NCI-H2171 (cell line): ENCODE measurements around the gene GPR161.

ENCODE experiments used
- DNase-seq: peaks from one replicate; lab custom pipeline; 2025; lab: John Stamatoyannopoulos, UW

Gene GPR161

DNA sequence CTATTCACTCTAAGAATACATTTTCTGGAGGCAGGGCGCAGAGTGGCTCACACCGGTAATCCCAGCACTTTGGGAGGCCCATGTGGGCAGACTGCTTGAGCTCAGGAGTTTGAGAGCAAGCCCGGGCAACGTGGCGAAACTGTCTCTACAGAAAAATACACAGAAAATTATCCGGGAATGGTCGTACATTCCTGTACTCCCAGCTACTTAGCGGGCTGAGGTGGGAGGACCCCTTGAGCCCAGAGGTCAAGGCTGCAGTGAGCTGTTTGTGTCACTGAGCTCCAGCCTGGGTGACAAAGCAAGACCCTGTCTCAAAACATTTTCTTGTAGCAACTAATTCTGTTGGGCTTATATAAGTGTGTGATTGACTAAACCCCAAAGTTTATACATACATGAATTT lies 30.5 kb downstream of the GPR161 start:
- DNase-seq: no peak

DNA sequence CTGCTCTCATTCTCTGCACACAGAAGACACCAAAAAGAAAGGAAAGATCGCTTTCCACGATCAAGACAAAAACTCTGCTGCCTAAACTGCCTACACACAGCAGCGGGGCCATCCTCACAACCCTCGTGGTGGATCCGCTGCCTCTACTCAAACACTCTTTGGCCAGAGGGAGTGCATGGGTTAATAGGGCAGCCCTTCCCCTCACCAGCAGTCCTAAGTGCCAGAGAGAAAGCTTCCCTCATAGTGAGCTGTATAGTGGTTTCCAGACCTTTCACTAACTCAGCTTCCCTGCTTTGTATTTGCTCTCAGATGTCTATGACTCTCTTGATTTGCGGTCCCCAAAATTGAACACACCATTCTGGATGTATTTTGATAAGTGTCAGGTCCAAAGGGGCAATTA lies 30.9 kb downstream of the GPR161 start:
- DNase-seq: no peak

DNA sequence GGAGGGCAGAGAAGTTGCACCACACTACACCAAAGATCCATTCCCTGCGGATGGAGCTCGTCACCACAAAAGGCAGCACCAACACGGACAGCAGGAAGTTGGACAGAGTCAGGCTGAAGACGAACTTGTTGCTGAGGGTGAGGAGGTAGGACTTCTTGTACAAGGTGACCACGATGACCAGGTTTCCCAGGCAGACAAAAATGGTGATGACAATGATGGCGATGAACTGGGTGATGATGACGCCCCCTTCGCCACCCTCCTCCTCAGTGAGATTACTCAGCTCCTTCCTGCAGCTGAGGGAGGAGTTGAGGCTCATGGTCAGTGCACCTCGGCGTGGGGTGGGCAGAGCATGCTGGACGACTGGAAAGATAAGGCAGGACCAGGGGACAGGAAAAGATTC lies 32.2 kb downstream of the GPR161 start:
- no peak for DNase-seq

DNA sequence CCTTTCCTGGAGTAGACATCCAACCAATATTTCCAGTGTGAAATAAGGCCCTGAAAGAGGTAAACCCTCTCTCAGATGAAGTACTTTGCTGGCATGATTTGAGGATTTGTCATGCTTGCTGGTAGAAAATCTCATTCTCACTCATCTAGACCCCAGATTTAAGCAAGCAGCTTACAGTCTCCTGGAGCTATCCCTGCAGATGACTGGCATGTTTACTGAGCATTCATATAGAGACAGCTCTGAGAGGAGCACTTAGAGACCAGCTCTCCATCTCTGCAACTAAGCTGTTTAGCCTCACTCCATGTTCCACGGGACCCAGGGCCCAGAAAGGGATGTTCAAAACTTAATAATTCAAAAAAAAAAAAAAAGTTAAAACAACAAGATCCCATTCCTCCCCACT lies 34.2 kb downstream of the GPR161 start:
- DNase-seq: no peak

DNA sequence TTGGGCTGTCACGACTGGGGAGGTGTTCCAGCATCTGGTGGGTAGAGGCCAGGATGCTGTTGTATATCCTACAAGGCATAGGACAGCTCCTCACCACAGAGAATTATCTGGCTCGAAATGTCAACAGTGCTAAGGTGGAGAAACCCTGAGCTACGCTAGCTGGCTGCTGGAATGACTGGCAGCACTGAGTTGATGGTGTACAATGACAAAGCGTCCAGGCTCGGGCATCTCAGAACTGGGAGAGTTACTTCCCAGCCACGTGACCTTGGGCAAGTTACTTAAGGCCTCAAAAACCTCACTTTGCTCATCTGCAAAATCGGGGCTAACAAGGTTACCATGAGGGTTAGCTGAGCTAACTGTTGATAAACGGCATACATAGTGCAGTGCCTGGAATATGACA lies 35.4 kb downstream of the GPR161 start:
- DNase-seq: no peak

DNA sequence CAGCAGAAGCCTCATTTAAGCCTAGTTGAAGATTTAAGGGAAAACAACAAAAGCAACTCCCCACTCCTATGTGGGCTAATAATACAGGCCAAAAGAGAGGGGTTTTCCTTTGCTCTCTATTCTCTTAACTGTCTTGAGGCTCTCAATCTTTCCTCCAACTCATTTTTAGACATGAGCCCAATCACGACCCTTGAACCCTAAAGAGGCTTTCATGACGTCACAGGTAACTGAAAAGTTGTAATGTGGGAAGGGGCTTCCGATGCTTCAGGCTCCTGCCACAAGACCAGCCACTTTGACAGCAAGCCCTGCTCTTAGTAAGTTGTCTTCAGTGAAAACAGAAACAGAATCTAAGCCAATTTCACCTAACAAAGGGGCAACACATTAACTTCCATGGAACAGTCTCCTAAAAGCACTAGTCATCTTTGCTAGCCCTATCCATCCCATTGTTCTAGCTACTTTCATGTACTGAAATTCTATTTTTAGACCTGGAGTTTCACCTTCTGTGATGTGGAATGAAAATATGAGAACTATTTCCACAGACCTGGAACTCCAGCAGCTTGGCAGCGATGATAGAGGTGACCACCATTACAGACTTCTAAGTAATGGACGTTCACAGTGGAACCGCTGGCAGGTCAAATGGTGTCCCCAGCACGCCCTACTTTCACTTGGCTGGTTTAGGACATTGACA lies 36.3 kb downstream of the GPR161 start:
- DNase-seq: no peak

DNA sequence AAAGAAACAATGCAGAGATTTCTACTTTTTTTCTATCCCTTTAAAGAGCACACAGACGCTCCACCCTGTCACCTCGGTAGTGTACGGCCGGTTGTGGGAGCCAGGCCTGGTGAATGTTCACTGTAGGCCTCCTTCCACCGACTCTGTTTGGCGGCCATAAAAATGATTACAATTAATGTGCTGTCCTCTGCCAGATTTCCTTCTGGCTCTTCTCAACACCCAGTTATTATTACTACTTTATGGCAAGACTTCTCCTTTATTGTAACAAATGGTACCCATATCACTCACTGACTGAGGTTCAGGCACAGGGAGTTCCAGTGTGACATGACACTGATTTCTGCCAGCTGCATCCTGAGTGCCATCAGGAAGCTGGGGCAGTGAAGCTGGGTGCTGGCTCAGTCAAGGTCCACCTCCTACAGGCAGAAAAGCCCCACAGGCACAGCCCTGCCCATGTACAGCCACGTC lies 37.4 kb downstream of the GPR161 start:
- DNase-seq: no peak

DNA sequence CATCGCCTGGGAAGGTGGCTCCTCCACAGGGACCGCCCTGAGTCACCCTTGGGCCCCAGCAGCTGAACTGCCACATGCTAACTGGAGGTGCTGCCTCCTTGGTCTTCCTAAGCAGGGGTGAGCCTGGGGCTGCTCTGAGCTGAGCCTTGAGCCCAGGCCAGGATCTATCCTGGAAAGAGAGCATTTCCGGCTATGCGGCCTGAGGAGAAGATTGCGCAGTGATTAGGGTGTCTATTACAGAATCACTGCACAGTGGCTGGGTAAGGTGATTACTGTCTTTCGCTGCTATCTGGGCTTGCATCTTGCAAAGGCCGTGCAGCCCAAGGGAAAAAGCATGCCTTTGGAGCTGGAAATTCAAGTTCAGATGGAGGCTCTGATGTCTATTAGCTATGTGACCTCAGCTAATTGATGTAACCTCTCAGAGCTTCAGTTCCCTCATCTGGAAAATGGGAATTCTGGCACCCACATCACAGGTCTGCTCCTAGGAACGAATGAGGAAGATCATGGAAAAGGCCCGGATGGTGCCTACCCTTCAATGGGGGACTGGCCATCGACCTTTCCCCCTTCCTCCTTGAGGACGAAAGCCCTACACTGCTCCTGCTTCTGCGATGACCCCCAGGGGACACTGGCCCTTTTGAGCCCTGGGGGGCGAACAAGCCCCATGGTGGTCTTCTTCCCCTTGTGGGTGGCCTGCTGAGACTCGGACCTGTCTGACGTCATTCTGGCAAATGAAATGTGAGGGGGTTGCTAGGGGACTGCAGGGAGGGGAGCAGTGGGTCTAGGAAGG lies 38.0 kb downstream of the GPR161 start:
- no peak for DNase-seq

DNA sequence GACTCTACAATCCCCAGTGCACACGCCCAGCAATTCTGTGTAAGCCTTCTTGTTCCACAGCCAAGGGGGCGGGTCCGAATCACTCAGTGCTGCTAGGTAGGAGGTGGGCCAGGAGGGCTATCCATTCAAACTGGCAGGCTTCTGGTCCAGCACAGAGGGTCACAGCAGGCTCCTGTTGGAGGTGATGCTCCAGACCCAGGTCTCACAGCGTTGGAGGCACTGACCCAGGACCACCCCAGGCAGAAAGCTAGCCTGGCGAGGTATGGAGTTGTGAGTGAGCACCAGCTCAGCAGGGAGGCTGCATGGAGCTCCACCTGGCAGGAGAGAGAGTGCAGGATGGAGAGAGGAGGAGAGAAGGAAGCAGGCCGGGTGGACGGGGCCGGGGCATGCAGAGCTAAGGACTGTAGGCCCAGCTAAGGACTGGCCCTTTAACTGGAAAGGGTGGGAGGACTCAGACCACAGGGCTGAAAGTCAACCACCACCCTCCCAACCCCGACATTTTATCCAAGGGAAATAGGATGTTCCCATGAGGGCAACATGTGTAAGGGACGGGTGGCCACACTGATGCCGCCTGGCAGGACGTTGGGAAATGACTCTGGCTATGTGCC lies 38.7 kb downstream of the GPR161 start:
- no peak for DNase-seq

DNA sequence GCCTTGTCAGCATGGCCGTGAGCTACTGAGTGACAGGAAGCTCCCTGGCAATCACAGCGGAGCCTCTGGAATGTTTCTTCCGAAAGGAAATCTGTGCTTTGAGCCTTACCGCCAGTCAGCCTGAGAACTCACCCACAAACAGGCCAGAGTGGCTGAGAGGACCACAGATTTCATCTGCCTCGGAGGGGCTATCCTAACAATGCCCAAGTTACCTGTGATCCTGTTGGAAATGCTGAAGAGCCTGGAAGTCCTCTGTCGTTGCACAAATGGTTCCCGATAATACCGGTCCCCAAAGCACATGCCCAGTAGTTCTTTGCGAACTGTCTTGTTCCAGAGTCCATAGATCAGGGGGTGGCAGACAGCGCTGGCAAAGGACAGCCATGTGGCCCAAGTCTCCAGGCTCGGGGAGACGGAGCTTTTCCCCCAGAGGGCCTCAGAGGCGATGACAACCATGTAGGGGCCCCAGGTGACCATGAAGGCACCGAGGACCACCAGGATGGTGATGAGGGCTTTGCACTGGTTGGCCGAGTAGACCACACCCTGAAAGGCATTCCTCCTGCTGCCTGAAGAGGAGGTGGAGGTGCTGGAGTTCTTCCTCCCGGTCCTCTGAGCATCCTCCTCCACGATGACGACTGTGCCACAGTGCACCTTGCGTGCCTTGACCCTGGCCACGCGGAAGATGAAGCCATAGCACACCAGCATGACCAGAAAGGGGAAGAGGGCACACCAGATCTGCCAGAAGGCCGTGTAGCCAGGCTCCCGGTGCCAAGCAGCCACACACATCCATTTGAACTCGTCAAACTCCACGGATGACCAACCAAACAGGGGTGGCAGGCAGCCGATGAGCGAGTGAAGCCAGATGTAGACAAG lies 40.2 kb downstream of the GPR161 start:
- DNase-seq: no peak

DNA sequence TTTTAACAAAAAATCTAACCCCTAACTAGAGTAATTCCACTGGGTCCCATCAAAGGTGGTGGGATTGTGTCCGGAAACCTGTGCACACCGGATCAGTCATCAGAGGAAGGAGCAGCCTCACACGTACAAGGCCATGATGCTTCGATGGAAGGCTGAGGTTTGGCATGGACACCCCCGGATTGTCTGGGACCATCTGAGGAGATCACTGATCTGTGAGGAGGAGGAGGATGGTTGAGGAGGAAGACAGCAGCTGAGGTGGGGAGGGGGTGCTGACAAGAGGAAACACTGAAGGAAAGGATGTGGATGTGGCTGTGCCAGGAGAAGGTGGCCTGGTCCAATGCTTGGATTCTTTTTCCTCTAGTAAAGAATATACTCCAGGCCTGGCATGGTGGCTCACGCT lies 41.3 kb downstream of the GPR161 start:
- no peak for DNase-seq

DNA sequence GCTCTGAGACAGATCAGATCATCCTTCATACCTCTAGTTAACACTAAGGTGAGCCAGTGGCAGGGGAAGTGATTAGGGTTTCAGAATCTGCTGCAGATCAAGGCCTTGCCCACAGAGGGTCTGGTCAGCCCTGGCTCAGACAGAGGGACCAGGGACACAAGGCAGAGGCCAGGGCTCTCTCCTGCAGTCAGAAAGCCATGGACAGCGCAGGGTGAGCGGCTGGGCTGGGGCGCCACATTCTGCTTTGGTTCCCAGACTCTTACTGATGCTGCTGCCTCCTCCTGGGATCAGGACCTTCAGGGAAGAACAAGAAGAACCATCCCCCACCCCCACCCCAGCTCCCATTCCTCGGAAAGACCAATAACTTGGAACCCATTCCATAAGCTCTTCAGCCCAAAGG lies 43.1 kb downstream of the GPR161 start:
- DNase-seq: no peak

DNA sequence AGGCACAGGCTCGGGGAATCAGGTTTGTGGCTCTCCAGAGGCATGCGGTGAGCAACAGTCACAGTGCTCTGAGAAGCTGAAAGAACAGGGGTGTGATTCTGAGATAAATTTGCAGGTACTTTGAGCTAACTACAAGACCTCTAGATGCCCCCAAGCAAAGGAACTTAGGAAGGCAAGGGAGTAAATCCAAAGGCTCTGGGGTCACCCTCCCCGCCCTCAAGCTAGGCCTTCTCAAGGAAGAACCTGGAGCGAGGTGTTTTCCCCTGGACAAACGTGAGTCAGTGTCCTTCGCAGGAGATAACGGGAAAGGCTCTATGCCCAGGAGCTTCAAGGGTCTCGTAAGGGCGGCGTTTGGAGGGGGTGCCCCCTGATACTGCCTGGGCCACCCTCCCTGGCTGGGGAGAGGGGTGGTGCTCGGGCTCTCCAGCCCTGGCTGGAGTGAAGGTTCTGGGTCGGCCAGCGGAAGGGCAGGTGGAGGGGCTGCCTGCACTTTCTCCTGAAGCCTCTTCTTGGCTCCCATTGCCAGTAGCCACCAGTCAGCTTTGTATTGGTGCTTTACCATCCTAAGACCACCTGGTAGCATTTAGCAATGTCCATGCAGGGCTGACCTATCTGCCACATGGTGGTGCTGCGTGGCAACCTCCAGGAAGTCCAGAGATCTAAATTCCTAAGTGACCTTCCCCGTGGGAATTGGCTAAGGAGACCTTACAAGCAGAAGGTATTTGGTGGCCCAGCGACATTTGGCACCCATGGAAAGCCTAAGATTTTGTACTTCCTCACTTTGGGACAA lies 44.0 kb downstream of the GPR161 start:
- DNase-seq: no peak

DNA sequence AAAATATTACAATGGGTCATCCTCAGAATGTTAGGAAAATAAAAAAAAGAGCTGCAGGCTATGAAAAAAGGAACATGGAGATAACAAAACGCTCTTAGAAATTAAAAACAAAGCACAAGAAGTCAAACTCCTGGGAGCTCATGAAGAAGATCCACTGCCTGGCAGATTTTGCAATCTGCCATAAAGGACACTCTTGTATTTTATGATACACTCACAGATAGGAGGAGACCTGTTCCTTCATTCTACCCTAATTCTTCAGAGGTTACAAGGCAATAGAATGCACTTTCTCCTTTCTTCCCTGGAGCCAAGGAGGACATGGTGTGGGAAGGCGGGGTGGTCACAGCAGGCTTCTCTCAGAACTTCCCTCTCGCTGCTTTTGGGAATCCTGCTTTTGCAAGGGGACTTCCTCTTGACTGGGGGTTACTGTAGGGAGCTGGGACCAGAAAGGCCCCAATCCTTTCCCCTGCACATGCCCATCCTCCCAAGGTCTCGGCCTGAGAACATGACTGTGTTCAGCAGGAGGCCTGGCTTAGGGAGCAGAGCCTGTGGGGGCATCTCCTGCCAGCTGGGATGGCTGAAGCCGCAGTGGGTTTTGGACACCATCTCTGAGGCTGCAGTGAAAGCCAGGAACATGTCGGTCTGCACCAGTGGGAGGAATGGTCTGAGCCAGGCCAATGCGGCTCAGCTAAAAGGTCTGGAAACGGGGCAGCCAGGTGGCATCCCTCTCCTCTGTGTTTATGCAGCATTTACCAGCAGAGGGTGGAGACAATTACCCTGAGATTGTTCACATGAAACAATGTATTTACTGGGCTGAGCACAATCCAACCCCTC lies 44.8 kb downstream of the GPR161 start:
- DNase-seq: no peak

DNA sequence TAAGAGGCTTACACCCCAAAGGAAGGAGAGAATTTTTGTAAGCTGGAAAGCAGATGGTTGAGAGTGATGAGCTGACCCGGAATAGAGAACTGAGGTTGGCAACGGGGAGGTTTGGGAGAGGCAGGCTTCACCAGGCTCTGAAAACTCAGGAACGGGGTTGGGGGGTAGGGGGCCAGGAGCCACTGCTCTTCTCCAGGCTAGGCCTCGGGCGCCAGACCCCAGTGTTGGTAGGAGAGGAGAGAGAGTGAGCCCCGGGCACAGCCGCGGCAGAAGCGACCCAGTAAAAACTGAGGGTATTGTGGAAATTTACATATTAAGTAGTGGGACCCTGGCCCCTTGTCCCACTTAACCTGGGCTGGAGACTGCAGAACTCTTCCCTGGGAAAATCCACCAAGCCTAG lies 45.7 kb downstream of the GPR161 start:
- DNase-seq: no peak

DNA sequence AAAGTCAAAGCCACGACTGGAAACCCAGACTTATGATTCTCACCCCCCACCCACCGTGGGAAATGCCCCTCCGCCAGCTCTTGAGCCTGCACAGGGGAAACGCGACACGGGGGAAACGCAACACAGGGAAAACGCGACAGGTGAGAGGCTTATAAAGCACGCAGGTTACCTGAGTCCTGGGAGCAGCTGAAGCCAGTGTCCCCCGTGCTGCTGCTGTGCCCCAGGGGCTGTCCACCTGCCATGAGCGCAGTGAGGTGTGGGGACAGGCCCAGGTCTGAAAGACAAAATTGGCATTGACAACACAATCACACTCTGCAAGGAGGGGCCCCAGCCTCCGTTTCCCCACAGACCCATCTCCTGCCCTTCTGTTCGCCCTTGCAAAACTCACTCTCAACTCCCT lies 46.3 kb downstream of the GPR161 start:
- no peak for DNase-seq

DNA sequence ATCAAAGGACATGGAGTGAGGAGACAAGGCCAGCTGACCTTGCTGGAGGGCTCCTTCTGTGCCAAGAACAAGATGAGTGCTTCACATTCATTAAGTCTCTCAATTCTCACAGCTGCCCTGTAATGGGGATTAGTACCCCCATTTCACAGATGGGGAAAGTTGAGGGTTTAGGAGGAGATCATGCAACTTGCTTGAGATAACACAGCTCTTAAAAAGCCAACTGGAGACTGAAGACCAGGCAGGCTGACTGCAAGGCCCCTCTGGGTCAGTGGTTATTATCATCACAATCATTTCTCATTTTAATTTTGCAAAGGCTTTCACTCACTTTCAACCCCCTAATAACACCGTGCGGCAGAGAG lies 46.8 kb downstream of the GPR161 start:
- no peak for DNase-seq

DNA sequence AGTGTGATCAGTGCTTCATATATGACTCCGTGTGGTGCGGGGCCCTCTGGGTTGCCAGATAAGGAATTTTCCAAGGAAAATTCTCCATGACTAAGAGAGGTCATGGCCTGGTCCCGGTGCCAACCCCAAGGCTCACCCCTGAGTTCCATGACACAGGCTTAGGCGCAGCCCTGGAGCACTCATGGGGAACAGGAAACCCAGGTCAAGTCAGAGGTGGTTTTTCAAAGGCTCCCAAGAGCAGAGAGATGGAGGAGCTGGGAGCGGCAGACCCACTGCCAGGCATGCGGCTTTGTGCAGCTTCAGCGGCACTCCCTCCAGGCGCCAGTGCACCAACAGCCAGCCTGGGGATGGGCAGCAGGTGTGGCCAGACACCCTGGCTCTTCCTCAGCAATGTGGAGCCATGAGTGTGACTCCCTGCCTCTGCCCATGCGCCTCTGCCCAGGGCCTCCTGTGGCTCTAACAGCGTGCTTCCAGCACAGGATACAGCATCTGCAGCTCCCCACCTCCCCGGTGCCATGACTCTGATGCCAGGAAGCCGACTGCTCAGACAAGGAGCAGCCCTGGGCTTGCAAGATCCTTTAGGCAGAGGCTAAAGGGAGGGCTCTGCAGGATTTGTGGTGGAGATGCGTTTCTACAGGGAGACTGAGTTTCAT lies 47.3 kb downstream of the GPR161 start:
- no peak for DNase-seq

DNA sequence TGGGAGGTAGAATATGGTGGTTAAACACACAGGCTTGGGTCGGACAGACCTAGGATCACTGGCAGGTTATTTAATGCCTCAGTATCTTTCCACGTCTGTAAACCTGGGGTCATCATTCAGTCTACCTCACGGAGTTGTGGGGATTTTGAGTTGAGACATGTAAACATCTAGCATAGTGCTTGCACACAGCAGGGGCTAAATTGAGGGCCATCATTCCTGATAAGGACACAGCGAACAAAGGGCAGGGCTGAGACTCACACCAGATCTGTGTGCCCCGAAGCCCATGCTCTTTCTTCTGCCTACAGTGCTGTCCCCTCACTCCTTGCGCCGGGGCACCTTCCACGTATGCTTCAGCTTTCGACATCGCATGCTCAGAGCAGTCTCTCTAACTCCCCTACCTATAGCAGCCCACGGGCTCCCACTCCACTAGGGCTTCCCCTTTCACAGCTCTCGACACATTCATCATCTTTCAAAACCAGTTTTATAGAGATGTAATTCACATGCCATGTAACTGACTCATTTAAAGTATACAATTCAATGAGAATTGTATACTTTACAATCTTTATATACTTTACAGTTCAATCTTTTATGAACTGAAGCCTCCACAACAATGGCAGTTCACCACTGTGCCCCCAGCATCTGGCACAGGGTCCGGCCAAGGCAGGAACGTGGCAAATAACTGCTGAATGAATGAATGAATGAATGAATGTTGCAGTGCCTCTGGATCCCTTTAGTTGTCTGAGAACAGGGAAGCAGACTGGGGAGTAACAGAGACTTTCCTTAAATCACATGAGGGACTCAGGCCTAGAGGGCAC lies 48.0 kb downstream of the GPR161 start:
- DNase-seq: no peak
